K562 (cell line): ENCODE results near the gene SNX1.

Experiments used
- CHD1 ChIP-seq: fragments of 200-600 bp; sonication (generic); IDR thresholded peaks from one replicate; pipeline ENCODE4 v1.6.1; 2012; ENCODE audit warnings: mild to moderate bottlenecking, moderate library complexity, low read length, inconsistent platforms
- LARP7 ChIP-seq: fragments of 450-650 bp; IDR thresholded peaks from 2 replicates; pipeline ENCODE4 v1.6.1; 2016
- SAP30 ChIP-seq: fragments of 200-600 bp; sonication (generic); IDR thresholded peaks from 2 replicates; pipeline ENCODE4 v1.6.1; 2012; ENCODE audit warnings: borderline replicate concordance, low read depth, mild to moderate bottlenecking, moderate library complexity, low read length, control low read depth, inconsistent platforms; ENCODE audit not compliant: insufficient read depth, poor library complexity, severe bottlenecking
- STAT5B ChIP-seq: fragments of 250-450 bp; sonication (Bioruptor Pico); IDR thresholded peaks from 2 replicates; pipeline ENCODE4 v1.8.0; 2021; ENCODE audit warnings: mild to moderate bottlenecking, inconsistent platforms
- ZNF766 ChIP-seq: fragments of 200-800 bp; sonication (Bioruptor generic); conservative IDR thresholded peaks from 2 replicates; pipeline ENCODE4 v1.6.1; 2016; ENCODE audit warnings: missing genetic modification characterization, missing compliant biosample characterization
- TF ChIP-seq, protein P1 (sequence below), 3 experiments: IDR thresholded peaks in 2 of 3; conservative IDR thresholded peaks in 1 of 3; 2 replicates each; pipeline ENCODE4 v1.5.1; 2011 to 2012; ENCODE audit warnings: low read length in 3 of 3, mild to moderate bottlenecking in 3 of 3, control low read depth in 2 of 3, improper control_type of control experiment in 1 of 3, inconsistent platforms in 1 of 3, low read depth in 1 of 3, mixed read lengths in 1 of 3, moderate library complexity in 1 of 3; ENCODE audit not compliant: insufficient read depth in 2 of 3
- TF ChIP-seq, protein P2 (sequence below): sonication (generic); formaldehyde crosslinking; IDR thresholded peaks from 2 replicates; pipeline ENCODE4 v1.8.0; 2022; ENCODE audit warnings: mild to moderate bottlenecking, missing genetic modification reagents, borderline replicate concordance
- TF ChIP-seq, protein P3 (sequence below), 2 experiments: fragments of 450-650 bp in 1 of 2; IDR thresholded peaks; 2 replicates each; pipeline ENCODE4 v1.6.1; 2011 to 2017; ENCODE audit warnings: low read depth in 2 of 2, antibody characterized with exemption in 1 of 2, borderline replicate concordance in 1 of 2, low read length in 1 of 2, mild to moderate bottlenecking in 1 of 2, mixed read lengths in 1 of 2; ENCODE audit not compliant: control insufficient read depth in 1 of 2
- TF ChIP-seq, protein P4 (sequence below), 2 experiments: IDR thresholded peaks; 2 replicates each; pipeline ENCODE4 v1.6.1; 2011; ENCODE audit warnings: borderline replicate concordance in 1 of 2, control low read depth in 1 of 2, low read depth in 1 of 2, low read length in 1 of 2, mild to moderate bottlenecking in 1 of 2, mixed read lengths in 1 of 2, moderate library complexity in 1 of 2; ENCODE audit not compliant: insufficient read depth in 1 of 2, insufficient read length in 1 of 2, poor library complexity in 1 of 2, severe bottlenecking in 1 of 2; ENCODE audit errors: extremely low read depth in 1 of 2
- TF ChIP-seq, protein P5 (sequence below): fragments of 450-650 bp; formaldehyde crosslinking; IDR thresholded peaks from 2 replicates; pipeline ENCODE4 v1.4.0; 2020; ENCODE audit warnings: mild to moderate bottlenecking, mixed read lengths

DNA sequence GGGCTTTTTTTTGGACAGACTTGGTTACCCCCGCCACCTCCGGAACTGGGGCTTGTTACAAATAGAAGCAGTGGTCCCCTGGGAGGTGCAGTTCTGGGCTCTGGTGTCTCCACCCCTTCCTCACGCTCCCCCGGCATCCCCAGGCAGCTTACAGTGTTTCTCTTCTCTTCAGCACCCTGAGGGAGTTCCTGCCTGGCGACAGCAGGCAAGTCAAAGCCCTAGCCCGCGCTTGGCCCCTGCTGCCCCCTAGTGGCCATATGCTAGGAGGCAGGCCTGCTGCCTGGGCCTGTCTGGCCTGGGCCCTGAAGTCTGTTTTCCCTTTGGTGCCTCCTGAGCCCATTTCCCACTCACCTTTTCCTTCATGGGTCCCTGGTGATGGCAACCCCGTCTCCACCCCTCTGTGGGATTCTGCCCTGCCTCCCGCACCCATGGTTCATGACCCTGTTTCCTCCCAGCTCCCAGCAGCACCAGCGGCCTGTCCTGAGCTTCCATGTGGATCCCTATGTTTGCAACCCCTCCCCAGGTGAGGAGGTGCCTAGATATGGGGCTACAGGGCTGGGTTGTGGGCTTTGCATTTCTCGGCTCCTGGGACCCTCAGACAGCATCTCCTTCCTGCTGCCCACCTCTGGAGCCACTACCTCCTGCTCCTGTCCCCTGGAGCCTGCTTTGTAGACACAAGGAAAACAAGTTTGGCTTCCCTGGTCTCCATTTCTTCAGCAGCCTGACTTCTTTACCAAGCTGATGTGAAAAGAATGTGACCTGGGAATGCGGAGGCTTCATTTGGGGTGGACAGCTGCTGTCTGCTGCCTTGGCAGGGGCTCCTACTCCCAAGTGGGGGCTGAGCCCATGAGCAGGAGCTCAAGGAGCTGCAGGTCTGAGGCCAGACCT lies 57.9 kb downstream of the SNX1 start:
- no peak for TF ChIP-seq STAT5B (CRISPR knock-in tag)
- TF ChIP-seq, protein P1, sequence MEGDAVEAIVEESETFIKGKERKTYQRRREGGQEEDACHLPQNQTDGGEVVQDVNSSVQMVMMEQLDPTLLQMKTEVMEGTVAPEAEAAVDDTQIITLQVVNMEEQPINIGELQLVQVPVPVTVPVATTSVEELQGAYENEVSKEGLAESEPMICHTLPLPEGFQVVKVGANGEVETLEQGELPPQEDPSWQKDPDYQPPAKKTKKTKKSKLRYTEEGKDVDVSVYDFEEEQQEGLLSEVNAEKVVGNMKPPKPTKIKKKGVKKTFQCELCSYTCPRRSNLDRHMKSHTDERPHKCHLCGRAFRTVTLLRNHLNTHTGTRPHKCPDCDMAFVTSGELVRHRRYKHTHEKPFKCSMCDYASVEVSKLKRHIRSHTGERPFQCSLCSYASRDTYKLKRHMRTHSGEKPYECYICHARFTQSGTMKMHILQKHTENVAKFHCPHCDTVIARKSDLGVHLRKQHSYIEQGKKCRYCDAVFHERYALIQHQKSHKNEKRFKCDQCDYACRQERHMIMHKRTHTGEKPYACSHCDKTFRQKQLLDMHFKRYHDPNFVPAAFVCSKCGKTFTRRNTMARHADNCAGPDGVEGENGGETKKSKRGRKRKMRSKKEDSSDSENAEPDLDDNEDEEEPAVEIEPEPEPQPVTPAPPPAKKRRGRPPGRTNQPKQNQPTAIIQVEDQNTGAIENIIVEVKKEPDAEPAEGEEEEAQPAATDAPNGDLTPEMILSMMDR (IDR thresholded peaks at IDR 0.05 in 2 of 3, conservative IDR thresholded peaks at IDR 0.05 in 1 of 3; ENCODE audit: insufficient read depth in 2 of 3, low read depth in 1 of 3, low read length in 3 of 3) = peak; percentile 94 to 97 (median 96)
- TF ChIP-seq, protein P2, sequence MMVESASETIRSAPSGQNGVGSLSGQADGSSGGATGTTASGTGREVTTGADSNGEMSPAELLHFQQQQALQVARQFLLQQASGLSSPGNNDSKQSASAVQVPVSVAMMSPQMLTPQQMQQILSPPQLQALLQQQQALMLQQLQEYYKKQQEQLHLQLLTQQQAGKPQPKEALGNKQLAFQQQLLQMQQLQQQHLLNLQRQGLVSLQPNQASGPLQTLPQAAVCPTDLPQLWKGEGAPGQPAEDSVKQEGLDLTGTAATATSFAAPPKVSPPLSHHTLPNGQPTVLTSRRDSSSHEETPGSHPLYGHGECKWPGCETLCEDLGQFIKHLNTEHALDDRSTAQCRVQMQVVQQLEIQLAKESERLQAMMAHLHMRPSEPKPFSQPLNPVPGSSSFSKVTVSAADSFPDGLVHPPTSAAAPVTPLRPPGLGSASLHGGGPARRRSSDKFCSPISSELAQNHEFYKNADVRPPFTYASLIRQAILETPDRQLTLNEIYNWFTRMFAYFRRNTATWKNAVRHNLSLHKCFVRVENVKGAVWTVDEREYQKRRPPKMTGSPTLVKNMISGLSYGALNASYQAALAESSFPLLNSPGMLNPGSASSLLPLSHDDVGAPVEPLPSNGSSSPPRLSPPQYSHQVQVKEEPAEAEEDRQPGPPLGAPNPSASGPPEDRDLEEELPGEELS = 0 out of 2 replicates have a peak, but pooled peaks have one; percentile 29
- TF ChIP-seq, protein P3, sequence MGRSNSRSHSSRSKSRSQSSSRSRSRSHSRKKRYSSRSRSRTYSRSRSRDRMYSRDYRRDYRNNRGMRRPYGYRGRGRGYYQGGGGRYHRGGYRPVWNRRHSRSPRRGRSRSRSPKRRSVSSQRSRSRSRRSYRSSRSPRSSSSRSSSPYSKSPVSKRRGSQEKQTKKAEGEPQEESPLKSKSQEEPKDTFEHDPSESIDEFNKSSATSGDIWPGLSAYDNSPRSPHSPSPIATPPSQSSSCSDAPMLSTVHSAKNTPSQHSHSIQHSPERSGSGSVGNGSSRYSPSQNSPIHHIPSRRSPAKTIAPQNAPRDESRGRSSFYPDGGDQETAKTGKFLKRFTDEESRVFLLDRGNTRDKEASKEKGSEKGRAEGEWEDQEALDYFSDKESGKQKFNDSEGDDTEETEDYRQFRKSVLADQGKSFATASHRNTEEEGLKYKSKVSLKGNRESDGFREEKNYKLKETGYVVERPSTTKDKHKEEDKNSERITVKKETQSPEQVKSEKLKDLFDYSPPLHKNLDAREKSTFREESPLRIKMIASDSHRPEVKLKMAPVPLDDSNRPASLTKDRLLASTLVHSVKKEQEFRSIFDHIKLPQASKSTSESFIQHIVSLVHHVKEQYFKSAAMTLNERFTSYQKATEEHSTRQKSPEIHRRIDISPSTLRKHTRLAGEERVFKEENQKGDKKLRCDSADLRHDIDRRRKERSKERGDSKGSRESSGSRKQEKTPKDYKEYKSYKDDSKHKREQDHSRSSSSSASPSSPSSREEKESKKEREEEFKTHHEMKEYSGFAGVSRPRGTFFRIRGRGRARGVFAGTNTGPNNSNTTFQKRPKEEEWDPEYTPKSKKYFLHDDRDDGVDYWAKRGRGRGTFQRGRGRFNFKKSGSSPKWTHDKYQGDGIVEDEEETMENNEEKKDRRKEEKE (IDR thresholded peaks at IDR 0.05; ENCODE audit: borderline replicate concordance in 1 of 2, control insufficient read depth in 1 of 2, low read depth in 2 of 2, low read length in 1 of 2) = no peak
- TF ChIP-seq, protein P4, sequence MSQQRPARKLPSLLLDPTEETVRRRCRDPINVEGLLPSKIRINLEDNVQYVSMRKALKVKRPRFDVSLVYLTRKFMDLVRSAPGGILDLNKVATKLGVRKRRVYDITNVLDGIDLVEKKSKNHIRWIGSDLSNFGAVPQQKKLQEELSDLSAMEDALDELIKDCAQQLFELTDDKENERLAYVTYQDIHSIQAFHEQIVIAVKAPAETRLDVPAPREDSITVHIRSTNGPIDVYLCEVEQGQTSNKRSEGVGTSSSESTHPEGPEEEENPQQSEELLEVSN (IDR thresholded peaks at IDR 0.05; ENCODE audit: borderline replicate concordance in 1 of 2, extremely low read depth in 1 of 2, insufficient read depth in 1 of 2, insufficient read length in 1 of 2, low read depth in 1 of 2, low read length in 1 of 2, poor library complexity in 1 of 2, severe bottlenecking in 1 of 2) = peak in 1 of 2 experiments; percentile 38
- TF ChIP-seq, protein P5, sequence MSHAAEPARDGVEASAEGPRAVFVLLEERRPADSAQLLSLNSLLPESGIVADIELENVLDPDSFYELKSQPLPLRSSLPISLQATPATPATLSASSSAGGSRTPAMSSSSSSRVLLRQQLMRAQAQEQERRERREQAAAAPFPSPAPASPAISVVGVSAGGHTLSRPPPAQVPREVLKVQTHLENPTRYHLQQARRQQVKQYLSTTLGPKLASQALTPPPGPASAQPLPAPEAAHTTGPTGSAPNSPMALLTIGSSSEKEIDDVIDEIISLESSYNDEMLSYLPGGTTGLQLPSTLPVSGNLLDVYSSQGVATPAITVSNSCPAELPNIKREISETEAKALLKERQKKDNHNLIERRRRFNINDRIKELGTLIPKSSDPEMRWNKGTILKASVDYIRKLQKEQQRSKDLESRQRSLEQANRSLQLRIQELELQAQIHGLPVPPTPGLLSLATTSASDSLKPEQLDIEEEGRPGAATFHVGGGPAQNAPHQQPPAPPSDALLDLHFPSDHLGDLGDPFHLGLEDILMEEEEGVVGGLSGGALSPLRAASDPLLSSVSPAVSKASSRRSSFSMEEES (CRISPR knock-in tag) = no peak
- no peak for TF ChIP-seq ZNF766
- TF ChIP-seq SAP30 = no peak
- no peak for TF ChIP-seq LARP7
- TF ChIP-seq CHD1 = no peak
